GM21515 (cell line): ENCODE data around the gene GNB5.
"Not testable (repeated sequence)": the region's sequence is repeated elsewhere in the genome, so short reads cannot be mapped to it uniquely, and the experiment has no call there.

Source experiments
- ATAC-seq: cut with Tn5 transposase; IDR thresholded peaks from one replicate; pipeline ENCODE4 v1.9.1; 2021; ENCODE audit not compliant: unreplicated experiment

Gene GNB5

GRCh38 chr15:52191207-52191606 is at the start of gene GNB5:
TSS of gene GNB5 (minus strand) at chr15:52191392. CDS start at chr15:52184676, 6,716 bp downstream.
- no peak for ATAC-seq

- ATAC-seq = no peak
Observed at GRCh38 chr15:52240166-52240565, 49.0 kb upstream of the GNB5 start.

- ATAC-seq = not testable (repeated sequence)
Observed at GRCh38 chr15:52238989-52239525, 47.9 kb upstream of the GNB5 start.

GRCh38 chr15:52238149-52238548 is 47.0 kb upstream of the GNB5 start:
- ATAC-seq = no peak

GRCh38 chr15:52236013-52236412 is 44.8 kb upstream of the GNB5 start:
- ATAC-seq = no peak

- no peak for ATAC-seq
Observed at GRCh38 chr15:52234596-52235541, 43.7 kb upstream of the GNB5 start.

- peak; percentile 43 for ATAC-seq
Observed at GRCh38 chr15:52233405-52233804, 42.2 kb upstream of the GNB5 start.

- ATAC-seq = peak; percentile 66
Observed at GRCh38 chr15:52232327-52232726, 41.1 kb upstream of the GNB5 start.

GRCh38 chr15:52230073-52230472 is 38.9 kb upstream of the GNB5 start:
- no peak for ATAC-seq

- ATAC-seq = no peak
Observed at GRCh38 chr15:52228921-52229320, 37.7 kb upstream of the GNB5 start.

- ATAC-seq = peak; percentile 80
Observed at GRCh38 chr15:52227456-52227855, 36.3 kb upstream of the GNB5 start.

- ATAC-seq = no peak
Observed at GRCh38 chr15:52225230-52225629, 34.0 kb upstream of the GNB5 start.

GRCh38 chr15:52224211-52224610 is 33.0 kb upstream of the GNB5 start:
- no peak for ATAC-seq

- peak; percentile 68 for ATAC-seq
Observed at GRCh38 chr15:52221730-52222129, 30.5 kb upstream of the GNB5 start.

GRCh38 chr15:52220937-52221660 is 29.9 kb upstream of the GNB5 start:
- ATAC-seq = peak; percentile 31

- no peak for ATAC-seq
Observed at GRCh38 chr15:52220251-52220650, 29.1 kb upstream of the GNB5 start.

- ATAC-seq = no peak
Observed at GRCh38 chr15:52218816-52219215, 27.6 kb upstream of the GNB5 start.

GRCh38 chr15:52218371-52218770 is 27.2 kb upstream of the GNB5 start:
- ATAC-seq = no peak

- ATAC-seq = no peak
Observed at GRCh38 chr15:52217186-52217585, 26.0 kb upstream of the GNB5 start.

GRCh38 chr15:52214553-52214952 is 23.4 kb upstream of the GNB5 start:
- no peak for ATAC-seq

GRCh38 chr15:52213206-52213605 is 22.0 kb upstream of the GNB5 start:
- no peak for ATAC-seq
